PFSK-1 (cell line): ENCODE data around the gene ZNF483.

Experiments used
- FOXP2 ChIP-seq: optimal IDR thresholded peaks from 2 replicates; pipeline ENCODE3; 2011; ENCODE audit warnings: borderline replicate concordance, control low read depth, inconsistent platforms; ENCODE audit not compliant: insufficient read depth; ENCODE audit errors: extremely low read length, extremely low read depth
- POLR2AphosphoS5 ChIP-seq: IDR thresholded peaks from 2 replicates; pipeline ENCODE4 v1.6.1; 2012; ENCODE audit warnings: low read depth, mild to moderate bottlenecking, control low read depth, low read length, moderate library complexity
- SIN3A ChIP-seq: IDR thresholded peaks from 2 replicates; pipeline ENCODE4 v1.6.1; 2012; ENCODE audit warnings: mild to moderate bottlenecking, low read length, moderate library complexity, borderline replicate concordance; ENCODE audit not compliant: insufficient read depth
- TAF1 ChIP-seq: IDR thresholded peaks from 2 replicates; pipeline ENCODE4 v1.6.1; 2012; ENCODE audit warnings: low read length, control low read depth, borderline replicate concordance; ENCODE audit not compliant: insufficient read depth
- TF ChIP-seq, protein P1 (sequence below), 2 experiments: IDR thresholded peaks; 2 replicates each; pipeline versions ENCODE4 v1.6.1 to v1.8.0; 2011 to 2012; ENCODE audit warnings: low read depth in 2 of 2, low read length in 2 of 2, control low read depth in 1 of 2, inconsistent platforms in 1 of 2, mild to moderate bottlenecking in 1 of 2, moderate library complexity in 1 of 2; ENCODE audit not compliant: insufficient read depth in 1 of 2

DNA sequence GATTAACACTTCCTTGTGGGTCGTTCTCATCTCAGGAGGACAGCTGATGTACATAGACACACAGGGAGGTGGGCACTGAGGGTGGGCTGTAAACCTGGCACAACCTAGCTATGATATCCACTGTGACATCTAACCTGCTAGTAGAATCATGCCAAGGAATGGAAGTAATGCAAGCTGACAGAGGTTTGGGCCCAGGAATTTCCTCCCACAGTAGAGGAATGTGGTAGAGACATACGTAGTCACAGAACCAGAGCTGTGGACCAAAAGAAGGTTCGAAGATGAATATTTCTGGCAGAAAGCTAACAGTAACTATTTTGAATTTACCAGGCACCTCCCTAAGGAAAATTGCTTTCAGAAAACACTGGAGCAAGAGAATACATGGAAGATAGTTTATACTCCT lies 90.9 kb downstream of the ZNF483 start:
- TF ChIP-seq, protein P1, sequence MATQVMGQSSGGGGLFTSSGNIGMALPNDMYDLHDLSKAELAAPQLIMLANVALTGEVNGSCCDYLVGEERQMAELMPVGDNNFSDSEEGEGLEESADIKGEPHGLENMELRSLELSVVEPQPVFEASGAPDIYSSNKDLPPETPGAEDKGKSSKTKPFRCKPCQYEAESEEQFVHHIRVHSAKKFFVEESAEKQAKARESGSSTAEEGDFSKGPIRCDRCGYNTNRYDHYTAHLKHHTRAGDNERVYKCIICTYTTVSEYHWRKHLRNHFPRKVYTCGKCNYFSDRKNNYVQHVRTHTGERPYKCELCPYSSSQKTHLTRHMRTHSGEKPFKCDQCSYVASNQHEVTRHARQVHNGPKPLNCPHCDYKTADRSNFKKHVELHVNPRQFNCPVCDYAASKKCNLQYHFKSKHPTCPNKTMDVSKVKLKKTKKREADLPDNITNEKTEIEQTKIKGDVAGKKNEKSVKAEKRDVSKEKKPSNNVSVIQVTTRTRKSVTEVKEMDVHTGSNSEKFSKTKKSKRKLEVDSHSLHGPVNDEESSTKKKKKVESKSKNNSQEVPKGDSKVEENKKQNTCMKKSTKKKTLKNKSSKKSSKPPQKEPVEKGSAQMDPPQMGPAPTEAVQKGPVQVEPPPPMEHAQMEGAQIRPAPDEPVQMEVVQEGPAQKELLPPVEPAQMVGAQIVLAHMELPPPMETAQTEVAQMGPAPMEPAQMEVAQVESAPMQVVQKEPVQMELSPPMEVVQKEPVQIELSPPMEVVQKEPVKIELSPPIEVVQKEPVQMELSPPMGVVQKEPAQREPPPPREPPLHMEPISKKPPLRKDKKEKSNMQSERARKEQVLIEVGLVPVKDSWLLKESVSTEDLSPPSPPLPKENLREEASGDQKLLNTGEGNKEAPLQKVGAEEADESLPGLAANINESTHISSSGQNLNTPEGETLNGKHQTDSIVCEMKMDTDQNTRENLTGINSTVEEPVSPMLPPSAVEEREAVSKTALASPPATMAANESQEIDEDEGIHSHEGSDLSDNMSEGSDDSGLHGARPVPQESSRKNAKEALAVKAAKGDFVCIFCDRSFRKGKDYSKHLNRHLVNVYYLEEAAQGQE (IDR thresholded peaks at IDR 0.05; ENCODE audit: insufficient read depth in 1 of 2, low read depth in 2 of 2, low read length in 2 of 2): no peak
- TF ChIP-seq POLR2AphosphoS5: no peak
- TF ChIP-seq TAF1: no peak
- TF ChIP-seq SIN3A: no peak
- TF ChIP-seq FOXP2: no peak
